HEK293 (cell line): ENCODE measurements around the gene TOM1L2.
A peak's percentile ranks its signal among the peaks of the same experiment; 100 is the strongest.

Experiments
- EGR2 ChIP-seq: fragments of 450-650 bp; formaldehyde crosslinking; IDR thresholded peaks from 2 replicates; pipeline ENCODE4 v1.5.1; 2016; ENCODE audit warnings: low read depth, missing biosample characterization, missing genetic modification characterization
- GFI1B ChIP-seq: fragments of 450-650 bp; formaldehyde crosslinking; IDR thresholded peaks from 2 replicates; pipeline ENCODE4 v1.5.1; 2016; ENCODE audit warnings: missing biosample characterization, missing genetic modification characterization
- GLIS1 ChIP-seq: fragments of 450-650 bp; formaldehyde crosslinking; IDR thresholded peaks from 2 replicates; pipeline ENCODE4 v1.5.1; 2016; ENCODE audit warnings: missing biosample characterization, missing genetic modification characterization
- HOXD13 ChIP-seq: sonication (generic); formaldehyde crosslinking; IDR thresholded peaks from 2 replicates; pipeline ENCODE4 v1.8.0; 2022; ENCODE audit warnings: missing genetic modification reagents, borderline replicate concordance
- KLF7 ChIP-seq: fragments of 450-650 bp; formaldehyde crosslinking; IDR thresholded peaks from 2 replicates; pipeline ENCODE4 v1.5.1; 2016; ENCODE audit warnings: missing biosample characterization, missing genetic modification characterization, borderline replicate concordance
- RBAK ChIP-seq: fragments of 450-650 bp; formaldehyde crosslinking; IDR thresholded peaks from 2 replicates; pipeline ENCODE4 v1.5.1; 2016; ENCODE audit warnings: missing biosample characterization, missing genetic modification characterization
- SCRT1 ChIP-seq: fragments of 450-650 bp; formaldehyde crosslinking; IDR thresholded peaks from 2 replicates; pipeline ENCODE4 v1.5.1; 2016; ENCODE audit warnings: missing biosample characterization, missing genetic modification characterization, borderline replicate concordance
- ZBTB48 ChIP-seq: fragments of 450-650 bp; formaldehyde crosslinking; IDR thresholded peaks from 2 replicates; pipeline ENCODE4 v1.5.1; 2016; ENCODE audit warnings: missing biosample characterization, missing genetic modification characterization
- ZEB2 ChIP-seq: fragments of 450-650 bp; formaldehyde crosslinking; IDR thresholded peaks from 2 replicates; pipeline ENCODE4 v1.5.1; 2016; ENCODE audit warnings: missing biosample characterization, missing genetic modification characterization
- ZNF112 ChIP-seq: fragments of 450-650 bp; formaldehyde crosslinking; IDR thresholded peaks from 2 replicates; pipeline ENCODE4 v1.5.0; 2017; ENCODE audit warnings: missing biosample characterization, missing genetic modification characterization
- ZNF155 ChIP-seq: fragments of 450-650 bp; formaldehyde crosslinking; IDR thresholded peaks from 2 replicates; pipeline ENCODE4 v1.5.1; 2016; ENCODE audit warnings: missing biosample characterization, missing genetic modification characterization
- ZNF184 ChIP-seq: fragments of 450-650 bp; IDR thresholded peaks from 2 replicates; pipeline ENCODE4 v1.5.1; 2018; ENCODE audit warnings: missing biosample characterization, mild to moderate bottlenecking, missing genetic modification characterization
- ZNF19 ChIP-seq: fragments of 450-650 bp; formaldehyde crosslinking; IDR thresholded peaks from 2 replicates; pipeline ENCODE4; 2016; ENCODE audit warnings: missing biosample characterization, missing genetic modification characterization, low read depth
- ZNF2 ChIP-seq: fragments of 450-650 bp; formaldehyde crosslinking; IDR thresholded peaks from 2 replicates; pipeline ENCODE4 v1.5.1; 2016; ENCODE audit warnings: missing biosample characterization, missing genetic modification characterization
- ZNF223 ChIP-seq: fragments of 450-650 bp; formaldehyde crosslinking; IDR thresholded peaks from 2 replicates; pipeline ENCODE4 v1.5.1; 2016; ENCODE audit warnings: missing biosample characterization, missing genetic modification characterization
- ZNF24 ChIP-seq: fragments of 450-650 bp; formaldehyde crosslinking; IDR thresholded peaks from 2 replicates; pipeline ENCODE4 v1.5.1; 2016; ENCODE audit warnings: missing biosample characterization, missing genetic modification characterization
- ZNF416 ChIP-seq: fragments of 450-650 bp; formaldehyde crosslinking; IDR thresholded peaks from 2 replicates; pipeline ENCODE4 v1.5.1; 2016; ENCODE audit warnings: missing biosample characterization, missing genetic modification characterization
- ZNF518A ChIP-seq: fragments of 450-650 bp; formaldehyde crosslinking; conservative IDR thresholded peaks from 2 replicates; pipeline ENCODE4 v1.5.1; 2016; ENCODE audit warnings: low read depth, missing biosample characterization, missing genetic modification characterization
- ZNF544 ChIP-seq: fragments of 450-650 bp; formaldehyde crosslinking; IDR thresholded peaks from 2 replicates; pipeline ENCODE4 v1.5.0; 2017; ENCODE audit warnings: missing biosample characterization, missing genetic modification characterization
- ZNF585B ChIP-seq: fragments of 450-650 bp; formaldehyde crosslinking; IDR thresholded peaks from 2 replicates; pipeline ENCODE4 v1.5.1; 2016; ENCODE audit warnings: missing biosample characterization, missing genetic modification characterization
- ZNF776 ChIP-seq: fragments of 450-650 bp; formaldehyde crosslinking; IDR thresholded peaks from 2 replicates; pipeline ENCODE4 v1.5.0; 2017; ENCODE audit warnings: missing biosample characterization, missing genetic modification characterization, borderline replicate concordance
- ZNF777 ChIP-seq: fragments of 450-650 bp; formaldehyde crosslinking; IDR thresholded peaks from 2 replicates; pipeline ENCODE4 v1.5.1; 2017; ENCODE audit warnings: missing biosample characterization, missing genetic modification characterization, borderline replicate concordance
- ZNF830 ChIP-seq: fragments of 450-650 bp; IDR thresholded peaks from 2 replicates; pipeline ENCODE4 v1.5.0; 2018; ENCODE audit warnings: missing biosample characterization, missing genetic modification characterization, low read depth, mild to moderate bottlenecking, moderate library complexity
- ZNF837 ChIP-seq: fragments of 450-650 bp; formaldehyde crosslinking; IDR thresholded peaks from 2 replicates; pipeline ENCODE4 v1.5.1; 2016; ENCODE audit warnings: missing biosample characterization, missing genetic modification characterization
- ZNF843 ChIP-seq: fragments of 450-650 bp; formaldehyde crosslinking; IDR thresholded peaks from 2 replicates; pipeline ENCODE4 v1.5.1; 2016; ENCODE audit warnings: missing biosample characterization, missing genetic modification characterization
- TF ChIP-seq, protein P1 (sequence below): fragments of 450-650 bp; formaldehyde crosslinking; IDR thresholded peaks from 2 replicates; pipeline ENCODE4; 2016; ENCODE audit warnings: missing biosample characterization, missing genetic modification characterization
- TF ChIP-seq, protein P2 (sequence below): fragments of 450-650 bp; formaldehyde crosslinking; IDR thresholded peaks from 2 replicates; pipeline ENCODE4 v1.5.1; 2017; ENCODE audit warnings: missing biosample characterization, missing genetic modification characterization
- TF ChIP-seq, protein P3 (sequence below): fragments of 450-650 bp; formaldehyde crosslinking; IDR thresholded peaks from 2 replicates; pipeline ENCODE4 v1.5.1; 2016; ENCODE audit warnings: missing biosample characterization, missing genetic modification characterization
- TF ChIP-seq, protein P4 (sequence below): fragments of 450-650 bp; formaldehyde crosslinking; IDR thresholded peaks from 2 replicates; pipeline ENCODE4 v1.5.1; 2016; ENCODE audit warnings: missing biosample characterization, missing genetic modification characterization

The TOM1L2 gene

DNA sequence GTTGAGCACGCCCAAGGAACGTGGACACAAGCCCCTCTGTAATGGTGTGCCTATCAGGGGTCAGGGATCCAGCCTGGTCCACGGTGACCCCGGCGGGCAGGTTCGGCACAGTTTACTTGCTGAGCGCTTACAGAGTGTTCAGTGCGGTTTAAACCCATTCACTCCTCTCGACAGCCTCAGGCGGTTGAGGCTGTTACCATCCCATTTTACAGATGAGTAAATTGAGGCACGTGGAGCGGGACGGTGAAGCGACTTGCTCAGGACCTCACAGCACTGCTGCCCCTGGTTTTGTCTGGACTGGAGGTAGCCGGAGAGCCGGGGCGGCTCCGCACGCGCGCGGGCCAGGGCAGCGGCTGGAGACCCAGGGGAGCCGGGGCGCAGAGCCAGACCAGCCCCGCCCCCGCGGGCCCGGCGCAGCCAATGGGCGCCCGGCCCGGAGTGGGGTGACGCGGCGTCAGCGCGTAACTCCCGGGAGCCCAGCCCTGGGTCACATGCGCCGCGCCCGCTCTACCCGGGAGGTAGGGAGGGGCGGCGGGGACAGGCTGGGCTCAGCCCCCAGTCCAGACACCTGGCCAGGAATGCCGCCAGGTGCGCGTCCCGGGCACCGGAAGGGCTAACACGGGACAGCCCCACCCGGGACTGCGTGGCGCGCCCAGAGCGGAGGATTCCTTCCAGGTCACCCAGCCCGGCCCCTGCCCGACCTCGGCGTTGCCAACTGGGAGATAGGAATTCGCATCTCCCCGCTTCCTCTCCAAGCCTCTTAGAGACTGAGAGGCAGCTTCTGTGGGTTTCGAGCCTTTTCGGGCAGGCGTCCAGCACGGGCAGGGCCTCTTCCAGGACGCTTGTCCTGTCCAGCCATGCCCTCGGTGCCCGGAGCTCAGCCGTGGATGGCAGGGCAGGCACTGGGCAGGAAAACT is 132.2 kb downstream of the TOM1L2 start (continued):
- peak; percentile 95 for TF ChIP-seq GLIS1
- TF ChIP-seq, protein P1, sequence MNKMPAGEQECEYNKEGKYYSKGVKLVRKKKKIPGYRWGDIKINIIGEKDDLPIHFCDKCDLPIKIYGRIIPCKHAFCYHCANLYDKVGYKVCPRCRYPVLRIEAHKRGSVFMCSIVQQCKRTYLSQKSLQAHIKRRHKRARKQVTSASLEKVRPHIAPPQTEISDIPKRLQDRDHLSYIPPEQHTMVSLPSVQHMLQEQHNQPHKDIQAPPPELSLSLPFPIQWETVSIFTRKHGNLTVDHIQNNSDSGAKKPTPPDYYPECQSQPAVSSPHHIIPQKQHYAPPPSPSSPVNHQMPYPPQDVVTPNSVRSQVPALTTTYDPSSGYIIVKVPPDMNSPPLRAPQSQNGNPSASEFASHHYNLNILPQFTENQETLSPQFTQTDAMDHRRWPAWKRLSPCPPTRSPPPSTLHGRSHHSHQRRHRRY (tag by site-specific recombination) = no peak
- TF ChIP-seq ZEB2 (tag by site-specific recombination) = peak; percentile 92
- TF ChIP-seq ZNF155 (tag by site-specific recombination) = no peak
- TF ChIP-seq, protein P2, sequence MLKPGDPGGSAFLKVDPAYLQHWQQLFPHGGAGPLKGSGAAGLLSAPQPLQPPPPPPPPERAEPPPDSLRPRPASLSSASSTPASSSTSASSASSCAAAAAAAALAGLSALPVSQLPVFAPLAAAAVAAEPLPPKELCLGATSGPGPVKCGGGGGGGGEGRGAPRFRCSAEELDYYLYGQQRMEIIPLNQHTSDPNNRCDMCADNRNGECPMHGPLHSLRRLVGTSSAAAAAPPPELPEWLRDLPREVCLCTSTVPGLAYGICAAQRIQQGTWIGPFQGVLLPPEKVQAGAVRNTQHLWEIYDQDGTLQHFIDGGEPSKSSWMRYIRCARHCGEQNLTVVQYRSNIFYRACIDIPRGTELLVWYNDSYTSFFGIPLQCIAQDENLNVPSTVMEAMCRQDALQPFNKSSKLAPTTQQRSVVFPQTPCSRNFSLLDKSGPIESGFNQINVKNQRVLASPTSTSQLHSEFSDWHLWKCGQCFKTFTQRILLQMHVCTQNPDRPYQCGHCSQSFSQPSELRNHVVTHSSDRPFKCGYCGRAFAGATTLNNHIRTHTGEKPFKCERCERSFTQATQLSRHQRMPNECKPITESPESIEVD (tag by site-specific recombination) = no peak
- no peak for TF ChIP-seq ZNF2 (tag by site-specific recombination)
- no peak for TF ChIP-seq GFI1B (tag by site-specific recombination)
- TF ChIP-seq, protein P3, sequence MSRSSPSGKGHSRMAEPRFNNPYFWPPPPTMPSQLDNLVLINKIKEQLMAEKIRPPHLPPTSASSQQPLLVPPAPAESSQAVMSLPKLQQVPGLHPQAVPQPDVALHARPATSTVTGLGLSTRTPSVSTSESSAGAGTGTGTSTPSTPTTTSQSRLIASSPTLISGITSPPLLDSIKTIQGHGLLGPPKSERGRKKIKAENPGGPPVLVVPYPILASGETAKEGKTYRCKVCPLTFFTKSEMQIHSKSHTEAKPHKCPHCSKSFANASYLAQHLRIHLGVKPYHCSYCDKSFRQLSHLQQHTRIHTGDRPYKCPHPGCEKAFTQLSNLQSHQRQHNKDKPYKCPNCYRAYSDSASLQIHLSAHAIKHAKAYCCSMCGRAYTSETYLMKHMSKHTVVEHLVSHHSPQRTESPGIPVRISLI = no peak
- no peak for TF ChIP-seq ZNF518A (tag by site-specific recombination)
- no peak for TF ChIP-seq ZNF416
- no peak for TF ChIP-seq ZNF544
- TF ChIP-seq ZNF830 (tag by site-specific recombination) = no peak
- TF ChIP-seq HOXD13 = no peak
- peak; percentile 28; the same call in 1 of the 2 replicates for TF ChIP-seq KLF7 (tag by site-specific recombination)
- TF ChIP-seq ZNF19 (tag by site-specific recombination) = no peak
- no peak for TF ChIP-seq ZNF585B (tag by site-specific recombination)
- peak; percentile 82; the same call in 1 of the 2 replicates for TF ChIP-seq ZNF184 (tag by site-specific recombination)
- no peak for TF ChIP-seq RBAK (tag by site-specific recombination)
- no peak for TF ChIP-seq ZNF112 (tag by site-specific recombination)
- TF ChIP-seq ZNF777 = no peak
- TF ChIP-seq ZNF837 (tag by site-specific recombination) = no peak
- TF ChIP-seq ZNF843 (tag by site-specific recombination) = no peak
- no peak for TF ChIP-seq ZBTB48 (tag by site-specific recombination)
- TF ChIP-seq ZNF776 (tag by site-specific recombination) = no peak
- peak; percentile 81; the same call in 1 of the 2 replicates for TF ChIP-seq ZNF24
- TF ChIP-seq ZNF223 = peak; percentile 78; the same call in 1 of the 2 replicates
- no peak for TF ChIP-seq SCRT1 (tag by site-specific recombination)
- TF ChIP-seq, protein P4, sequence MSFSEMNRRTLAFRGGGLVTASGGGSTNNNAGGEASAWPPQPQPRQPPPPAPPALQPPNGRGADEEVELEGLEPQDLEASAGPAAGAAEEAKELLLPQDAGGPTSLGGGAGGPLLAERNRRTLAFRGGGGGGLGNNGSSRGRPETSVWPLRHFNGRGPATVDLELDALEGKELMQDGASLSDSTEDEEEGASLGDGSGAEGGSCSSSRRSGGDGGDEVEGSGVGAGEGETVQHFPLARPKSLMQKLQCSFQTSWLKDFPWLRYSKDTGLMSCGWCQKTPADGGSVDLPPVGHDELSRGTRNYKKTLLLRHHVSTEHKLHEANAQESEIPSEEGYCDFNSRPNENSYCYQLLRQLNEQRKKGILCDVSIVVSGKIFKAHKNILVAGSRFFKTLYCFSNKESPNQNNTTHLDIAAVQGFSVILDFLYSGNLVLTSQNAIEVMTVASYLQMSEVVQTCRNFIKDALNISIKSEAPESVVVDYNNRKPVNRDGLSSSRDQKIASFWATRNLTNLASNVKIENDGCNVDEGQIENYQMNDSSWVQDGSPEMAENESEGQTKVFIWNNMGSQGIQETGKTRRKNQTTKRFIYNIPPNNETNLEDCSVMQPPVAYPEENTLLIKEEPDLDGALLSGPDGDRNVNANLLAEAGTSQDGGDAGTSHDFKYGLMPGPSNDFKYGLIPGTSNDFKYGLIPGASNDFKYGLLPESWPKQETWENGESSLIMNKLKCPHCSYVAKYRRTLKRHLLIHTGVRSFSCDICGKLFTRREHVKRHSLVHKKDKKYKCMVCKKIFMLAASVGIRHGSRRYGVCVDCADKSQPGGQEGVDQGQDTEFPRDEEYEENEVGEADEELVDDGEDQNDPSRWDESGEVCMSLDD (tag by site-specific recombination) = no peak; the same call in none of the 2 replicates
- no peak for TF ChIP-seq EGR2 (tag by site-specific recombination)
